H1 (cell line): ENCODE measurements around the gene TBC1D22A. TPM values are rescaled to one million over a fixed set of nuclear protein-coding genes. Genes with fewer than 3 reads are reported as not detected.
A peak's percentile ranks its signal among the peaks of the same experiment; 100 is the strongest.

ENCODE experiments used
- CTCF ChIA-PET: fragments of 300-600 bp; sonication (Branson Sonifier 250); formaldehyde crosslinking; loops from one replicate; lab custom pipeline; 2021; ENCODE audit not compliant: partially characterized antibody; lab: Charles Lee
- POLR2A ChIA-PET: fragments of 300-600 bp; sonication (Branson Sonifier 250); formaldehyde crosslinking; loops from one replicate; lab custom pipeline; 2021; ENCODE audit warnings: inconsistent platforms; ENCODE audit not compliant: partially characterized antibody; lab: Charles Lee
- DNase-seq, 2 experiments: peaks; one replicate each; pipeline versions ENCODE4 v3.0.0 to v3.0.0-alpha.2; 2010 to 2022; ENCODE audit warnings: low spot score in 2 of 2, low read depth in 1 of 2, mixed read lengths in 1 of 2
- FAIRE-seq: peaks from 2 replicates; lab custom pipeline; 2011; peaks lifted over from hg19 to GRCh38; lab: Jason Lieb, UNC
- H2AFZ ChIP-seq: 2 replicates; pipeline ENCODE4 v1.8.1; 2012; ENCODE audit warnings: low read length, inconsistent platforms
- H2AK5ac ChIP-seq: 2 replicates; pipeline ENCODE4 v1.6.1; 2013; ENCODE audit warnings: low read depth, low read length
- H2BK120ac ChIP-seq: replicated peaks from 2 replicates; pipeline ENCODE3; 2013; ENCODE audit warnings: low read depth, low read length, inconsistent platforms
- H2BK12ac ChIP-seq: 2 replicates; pipeline ENCODE4 v1.6.1; 2013; ENCODE audit warnings: low read depth, low read length
- H2BK15ac ChIP-seq: 2 replicates; pipeline ENCODE4 v1.6.1; 2013; ENCODE audit warnings: low read length
- H2BK20ac ChIP-seq: 2 replicates; pipeline ENCODE4 v1.6.1; 2013; ENCODE audit warnings: low read length
- H2BK5ac ChIP-seq: 2 replicates; pipeline ENCODE4 v1.6.1; 2013; ENCODE audit warnings: low read depth, low read length
- H3K14ac ChIP-seq: 2 replicates; pipeline ENCODE4 v1.6.1; 2013; ENCODE audit warnings: inconsistent platforms; ENCODE audit not compliant: insufficient read length
- H3K18ac ChIP-seq: 2 replicates; pipeline ENCODE4 v1.6.1; 2013; ENCODE audit warnings: low read length; ENCODE audit errors: extremely low read depth
- H3K23ac ChIP-seq: 2 replicates; pipeline ENCODE4 v1.6.1; 2013; ENCODE audit warnings: inconsistent platforms; ENCODE audit not compliant: insufficient read length
- H3K23me2 ChIP-seq: 2 replicates; pipeline ENCODE4 v1.6.1; 2013; ENCODE audit warnings: low read depth, low read length
- H3K27ac ChIP-seq: 2 replicates; pipeline ENCODE4 v1.6.1; 2011; ENCODE audit warnings: low read depth, low read length, inconsistent platforms
- H3K27me3 ChIP-seq, 4 experiments: replicated peaks in 1 of 4; 1 replicate in 1 of 4; 2 replicates in 3 of 4; pipeline versions ENCODE4 v1.6.1 to v1.8.1; 2011 to 2013; ENCODE audit warnings: low read length in 3 of 4, mild to moderate bottlenecking in 3 of 4, inconsistent platforms in 2 of 4, mixed read lengths in 2 of 4, moderate library complexity in 1 of 4; ENCODE audit not compliant: control insufficient read depth in 3 of 4, insufficient read depth in 3 of 4; ENCODE audit errors: extremely low read depth in 1 of 4
- H3K36me3 ChIP-seq, 4 experiments: 2 replicates each; pipeline versions ENCODE4 v1.6.1 to v1.8.1; 2011 to 2013; ENCODE audit warnings: mild to moderate bottlenecking in 4 of 4, low read length in 3 of 4, moderate library complexity in 2 of 4, control low read depth in 1 of 4, inconsistent platforms in 1 of 4; ENCODE audit not compliant: insufficient read depth in 4 of 4, control insufficient read depth in 2 of 4
- H3K4ac ChIP-seq: replicated peaks from 2 replicates; pipeline ENCODE3; 2013; ENCODE audit warnings: low read length, low read depth, mixed read lengths, inconsistent platforms; ENCODE audit not compliant: insufficient read length
- H3K4me1 ChIP-seq, 4 experiments: replicated peaks in 1 of 4; 1 replicate in 1 of 4; 2 replicates in 3 of 4; pipeline versions ENCODE4 v1.6.1 to v1.8.1; 2011 to 2013; ENCODE audit warnings: low read length in 3 of 4, inconsistent platforms in 2 of 4, mixed read lengths in 1 of 4; ENCODE audit not compliant: insufficient read depth in 4 of 4, control insufficient read depth in 3 of 4
- H3K4me2 ChIP-seq, 2 experiments: 2 replicates each; pipeline versions ENCODE4 v1.6.1 to v1.8.1; 2011 to 2013; ENCODE audit warnings: low read depth in 2 of 2, low read length in 2 of 2, control low read depth in 1 of 2, inconsistent platforms in 1 of 2, mild to moderate bottlenecking in 1 of 2; ENCODE audit not compliant: insufficient read depth in 1 of 2
- H3K4me3 ChIP-seq, 4 experiments: fragments of 200-600, 300-600 bp in 1 of 4; sonication (generic), shearing (Covaris generic), sonication (Bioruptor Twin) in 1 of 4; 2 replicates each; pipeline versions ENCODE4 v1.5.1 to v1.8.1; 2011 to 2016; ENCODE audit warnings: low read length in 4 of 4, low read depth in 3 of 4, control low read depth in 2 of 4, inconsistent platforms in 2 of 4, mild to moderate bottlenecking in 2 of 4, mixed read lengths in 1 of 4, moderate library complexity in 1 of 4; ENCODE audit not compliant: insufficient read depth in 2 of 4; ENCODE audit errors: extremely low read depth in 1 of 4
- H3K56ac ChIP-seq: replicated peaks from 2 replicates; pipeline ENCODE3; 2013; ENCODE audit warnings: low read depth, mild to moderate bottlenecking, mixed read lengths, low read length, inconsistent platforms; ENCODE audit not compliant: insufficient read length
- H3K79me1 ChIP-seq: 2 replicates; pipeline ENCODE4 v1.6.1; 2013; ENCODE audit warnings: low read depth, low read length, control low read depth
- H3K79me2 ChIP-seq, 2 experiments: 2 replicates each; pipeline versions ENCODE4 v1.6.1 to v1.8.1; 2012 to 2013; ENCODE audit warnings: low read length in 2 of 2, mild to moderate bottlenecking in 2 of 2, inconsistent platforms in 1 of 2; ENCODE audit not compliant: insufficient read depth in 2 of 2, control insufficient read depth in 1 of 2
- H3K9ac ChIP-seq, 4 experiments: replicated peaks in 1 of 4; 1 replicate in 1 of 4; 2 replicates in 3 of 4; pipeline versions ENCODE4 v1.6.1 to v1.8.1; 2011 to 2013; ENCODE audit warnings: low read depth in 3 of 4, low read length in 3 of 4, control low read depth in 2 of 4, mild to moderate bottlenecking in 2 of 4, moderate library complexity in 2 of 4, inconsistent platforms in 1 of 4; ENCODE audit errors: extremely low read depth in 1 of 4
- H3K9me3 ChIP-seq, 2 experiments: 2 replicates each; pipeline versions ENCODE4 v1.6.1 to v1.8.1; 2012 to 2013; ENCODE audit warnings: mild to moderate bottlenecking in 2 of 2, moderate library complexity in 2 of 2, control low read depth in 1 of 2, inconsistent platforms in 1 of 2, low read depth in 1 of 2, low read length in 1 of 2, mixed read lengths in 1 of 2; ENCODE audit not compliant: insufficient read depth in 2 of 2
- H4K20me1 ChIP-seq, 2 experiments: replicated peaks in 1 of 2; 2 replicates each; pipeline versions ENCODE3 to v1.8.1; 2011 to 2013; ENCODE audit warnings: inconsistent platforms in 2 of 2, low read length in 2 of 2, mild to moderate bottlenecking in 1 of 2; ENCODE audit not compliant: insufficient read depth in 2 of 2, control insufficient read depth in 1 of 2
- H4K5ac ChIP-seq: 2 replicates; pipeline ENCODE4 v1.6.1; 2013; ENCODE audit warnings: low read length, low read depth, mixed read lengths, inconsistent platforms; ENCODE audit not compliant: insufficient read length
- H4K8ac ChIP-seq: 2 replicates; pipeline ENCODE4 v1.8.0; 2013; ENCODE audit warnings: mild to moderate bottlenecking, moderate library complexity, low read length, inconsistent platforms; ENCODE audit not compliant: insufficient read depth; ENCODE audit errors: extremely low read depth
- H4K91ac ChIP-seq: replicated peaks from 2 replicates; pipeline ENCODE3; 2013; ENCODE audit warnings: low read length, mixed read lengths, inconsistent platforms; ENCODE audit not compliant: insufficient read length
- ASH2L ChIP-seq: fragments of 200-600, 300-600 bp; sonication (generic); IDR thresholded peaks from one replicate; pipeline ENCODE4 v1.7.1; 2017; ENCODE audit warnings: low read length
- ATF2 ChIP-seq: IDR thresholded peaks from 2 replicates; pipeline ENCODE4 v1.6.1; 2012; ENCODE audit warnings: low read length, inconsistent platforms
- BACH1 ChIP-seq: IDR thresholded peaks from 2 replicates; pipeline ENCODE4 v1.6.1; 2012; ENCODE audit warnings: low read length, improper control_type of control experiment
- EP300 ChIP-seq, 2 experiments: IDR thresholded peaks; 1 replicate in 1 of 2; 2 replicates in 1 of 2; pipeline ENCODE4 v1.6.1; 2011 to 2012; ENCODE audit warnings: low read depth in 2 of 2, low read length in 2 of 2, mild to moderate bottlenecking in 2 of 2, borderline replicate concordance in 1 of 2, inconsistent platforms in 1 of 2, moderate library complexity in 1 of 2
- GTF2F1 ChIP-seq: IDR thresholded peaks from 2 replicates; pipeline ENCODE4 v1.6.1; 2012; ENCODE audit warnings: low read depth, low read length, improper control_type of control experiment, borderline replicate concordance
- JUN ChIP-seq: IDR thresholded peaks from 2 replicates; pipeline ENCODE4 v1.6.1; 2011; ENCODE audit warnings: low read depth, mild to moderate bottlenecking, improper control_type of control experiment, low read length
- KDM1A ChIP-seq: fragments of 200-600, 300-600 bp; sonication (generic); IDR thresholded peaks from 2 replicates; pipeline ENCODE4 v1.7.1; 2016; ENCODE audit warnings: mild to moderate bottlenecking, low read length, borderline replicate concordance
- PHF8 ChIP-seq: fragments of 200-600 bp; sonication (generic); conservative IDR thresholded peaks from 2 replicates; pipeline ENCODE4 v1.7.1; 2012; ENCODE audit warnings: low read depth, mild to moderate bottlenecking, inconsistent platforms, low read length, moderate library complexity
- POU5F1 ChIP-seq: IDR thresholded peaks from 2 replicates; pipeline ENCODE4 v1.6.1; 2011; ENCODE audit warnings: low read depth, mild to moderate bottlenecking, low read length, moderate library complexity
- RAD21 ChIP-seq, 2 experiments: IDR thresholded peaks in 1 of 2; conservative IDR thresholded peaks in 1 of 2; 2 replicates each; pipeline ENCODE4 v1.6.1; 2011; ENCODE audit warnings: low read depth in 2 of 2, low read length in 2 of 2, improper control_type of control experiment in 1 of 2, inconsistent platforms in 1 of 2, mild to moderate bottlenecking in 1 of 2, moderate library complexity in 1 of 2
- WGBS, 2 experiments: shearing (Covaris generic) in 1 of 2; methylation state at CpG; one replicate each; pipeline versions ENCODE4 v1.1.6 to v1.1.7; 2013 to 2015; ENCODE audit warnings: low lambda C conversion rate in 2 of 2, mixed read lengths in 2 of 2, inconsistent platforms in 1 of 2, low coverage in 1 of 2, missing lambda C conversion rate in 1 of 2; ENCODE audit not compliant: insufficient replicate concordance in 2 of 2, insufficient coverage in 1 of 2, insufficient read length in 1 of 2; ENCODE audit errors: extremely low coverage in 1 of 2, missing lambda C conversion rate in 1 of 2; 5-methylcytosine and 5-hydroxymethylcytosine counted together
- polyA plus RNA-seq, 7 experiments: library from polyadenylated mRNA; depleted of rRNA in 3 of 7; stranded (reverse) in 5 of 7; unstranded in 2 of 7; fragments of >200 nt in 5 of 7; fragments of 200-250 nt in 2 of 7; gene quantifications; 1 replicate in 5 of 7; 2 replicates in 1 of 7; 4 replicates in 1 of 7; pipeline versions ENCODE4 v1.2.1 to v1.2.3, GENCODE V29; 2011 to 2013; ENCODE audit warnings: missing spikeins in 2 of 7, mixed read lengths in 2 of 7
- total RNA-seq: library from RNA; stranded (reverse); fragmentation: NEBNext Ultra II Directional; extraction: Animal tissue kit (Norgen Biotek cat#: 25700); gene quantifications from 2 replicates; pipeline ENCODE4 v1.2.1, GENCODE V29; 2021

Gene TBC1D22A
- total and polyA plus RNA-seq, 2 of the 8 experiments (the other 6 are each of a cell fraction or from before 2014, with no cell fraction given), result 11.9 to 18.4 TPM

DNA sequence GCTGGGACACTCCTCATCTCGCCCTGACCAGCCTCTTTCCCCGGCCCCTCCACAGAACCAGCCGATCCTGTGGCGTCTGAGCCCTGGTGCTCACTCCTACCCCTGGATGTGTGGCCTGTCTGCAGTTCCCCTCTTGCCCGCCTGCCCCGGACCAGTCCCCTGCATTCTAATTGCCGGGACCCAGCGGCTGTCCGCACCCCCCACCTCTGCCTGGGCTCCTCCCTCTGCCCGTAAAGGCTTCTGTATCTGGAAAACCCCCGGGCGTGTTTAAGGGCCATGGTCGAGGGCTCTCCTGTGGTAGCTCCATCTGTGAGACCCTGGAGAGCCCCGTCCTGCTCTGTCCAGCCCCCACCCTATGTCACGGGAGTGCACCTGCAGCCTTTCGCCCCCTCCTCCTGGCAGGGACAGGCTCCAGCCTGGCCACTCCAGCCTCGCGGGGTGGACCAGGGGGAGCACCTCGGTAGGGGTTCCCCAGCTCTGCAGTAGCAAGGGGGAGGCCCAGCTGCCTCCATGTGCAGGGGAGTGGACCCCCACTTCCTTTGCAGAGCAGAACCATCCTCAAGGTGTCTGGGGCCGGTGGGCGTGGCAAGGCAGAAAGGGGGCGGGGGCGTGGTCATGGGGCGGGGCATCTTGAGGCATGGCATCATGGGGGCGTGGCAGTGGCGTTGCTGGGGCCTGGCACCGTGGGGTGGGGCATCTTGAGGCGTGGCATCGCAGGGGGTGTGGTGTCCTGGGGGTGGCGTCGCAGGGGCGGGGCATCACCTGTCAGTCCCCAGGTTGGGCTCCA, 430.4 kb downstream of the TBC1D22A start:
- WGBS, 2 experiments, result 84% methylated on average over 23 of the region's 32 CpGs; no CpG with 5 or more reads in 1 of the 2 experiments
- Histone ChIP-seq H3K4me2 (no peak overlapping the region), H3K36me3 (no peaks in the 10 kb centered on the region; a peak in 1 of 8 replicates), H3K79me1 (no peaks in the 10 kb centered on the region), H3K27me3 (no peaks in the 10 kb centered on the region), H2BK20ac (no peak overlapping the region), H3K56ac (no peak overlapping the region), H2BK12ac (no peak overlapping the region), H3K27ac (no peak overlapping the region), H3K23ac (no peak overlapping the region), H4K5ac (no peak overlapping the region), H4K8ac (peak overlapping the region; percentile 25; the same call in 1 of the 2 replicates), H3K9ac (no peak overlapping the region), H3K4me3 (no peak overlapping the region), H3K18ac (no peak overlapping the region), H2AFZ (no peak overlapping the region), H2BK15ac (no peak overlapping the region), H3K4ac (no peak overlapping the region), H3K4me1 (no peaks in the 10 kb centered on the region), H3K23me2 (no peaks in the 10 kb centered on the region), H4K20me1 (no peaks in the 10 kb centered on the region), H2BK120ac (no peak overlapping the region), H3K9me3 (peaks cover 42 to 88% of the 10 kb centered on the region in 2 experiments), H2BK5ac (no peak overlapping the region), H4K91ac (no peak overlapping the region), H3K79me2 (no peaks in the 10 kb centered on the region), H2AK5ac (no peak overlapping the region), H3K14ac (no peak overlapping the region)
- POLR2A ChIA-PET, result no interaction called here
- no peak for DNase-seq
- CTCF ChIA-PET, result no interaction called here
- no peak for FAIRE-seq
- TF ChIP-seq RAD21 (IDR thresholded peaks at IDR 0.05 in 1 of 2, conservative IDR thresholded peaks at IDR 0.05 in 1 of 2; ENCODE audit: low read depth in 2 of 2, low read length in 2 of 2), result no peak
- TF ChIP-seq ATF2, result no peak
- TF ChIP-seq KDM1A, result no peak
- no peak for TF ChIP-seq EP300 (IDR thresholded peaks at IDR 0.05; ENCODE audit: borderline replicate concordance in 1 of 2, low read depth in 2 of 2, low read length in 2 of 2)
- no peak for TF ChIP-seq JUN
- TF ChIP-seq PHF8, result no peak
- no peak for TF ChIP-seq POU5F1
- TF ChIP-seq GTF2F1, result no peak
- TF ChIP-seq BACH1, result no peak
- TF ChIP-seq ASH2L, result no peak
